Body of pancreas (tissue), 4 donors: ENCODE data around the gene EHMT1.

Source experiments
- POLR2A ChIP-seq, 3 donors: fragments of 450-650 bp; IDR thresholded peaks; one replicate each; pipeline ENCODE4 v1.6.1; 2016; ENCODE audit warnings: antibody characterized with exemption in 3 of 3, mild to moderate bottlenecking in 2 of 3
- TF ChIP-seq, protein P1 (sequence below), 7 experiments: fragments of 450-650 bp in 4 of 7; fragments of 200-600 bp in 3 of 7; sonication (generic) in 3 of 7; IDR thresholded peaks; one replicate each; pipeline ENCODE4 v1.5.1; 2016 to 2019; ENCODE audit warnings: antibody characterized with exemption in 7 of 7

DNA sequence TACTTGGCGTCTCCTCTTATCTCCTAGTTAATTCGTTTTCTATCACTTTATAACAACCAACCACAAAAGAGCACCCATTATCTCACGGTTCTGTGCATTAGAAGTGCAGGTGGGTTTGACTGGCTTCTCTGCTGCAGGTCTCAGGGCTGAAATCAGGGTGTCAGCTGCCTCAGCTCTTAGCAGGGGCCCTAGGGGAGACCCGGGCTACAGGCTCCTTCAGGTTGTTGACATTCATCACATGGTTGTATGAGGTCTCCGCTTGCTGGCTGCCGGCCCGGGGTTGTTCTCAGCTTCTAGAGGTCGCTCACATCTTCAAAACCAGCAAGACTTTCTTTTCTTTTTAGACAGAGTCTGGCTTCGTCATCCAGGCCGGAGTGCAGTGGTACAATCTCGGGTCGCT, 25.6 kb upstream of the EHMT1 start:
- TF ChIP-seq, protein P1, sequence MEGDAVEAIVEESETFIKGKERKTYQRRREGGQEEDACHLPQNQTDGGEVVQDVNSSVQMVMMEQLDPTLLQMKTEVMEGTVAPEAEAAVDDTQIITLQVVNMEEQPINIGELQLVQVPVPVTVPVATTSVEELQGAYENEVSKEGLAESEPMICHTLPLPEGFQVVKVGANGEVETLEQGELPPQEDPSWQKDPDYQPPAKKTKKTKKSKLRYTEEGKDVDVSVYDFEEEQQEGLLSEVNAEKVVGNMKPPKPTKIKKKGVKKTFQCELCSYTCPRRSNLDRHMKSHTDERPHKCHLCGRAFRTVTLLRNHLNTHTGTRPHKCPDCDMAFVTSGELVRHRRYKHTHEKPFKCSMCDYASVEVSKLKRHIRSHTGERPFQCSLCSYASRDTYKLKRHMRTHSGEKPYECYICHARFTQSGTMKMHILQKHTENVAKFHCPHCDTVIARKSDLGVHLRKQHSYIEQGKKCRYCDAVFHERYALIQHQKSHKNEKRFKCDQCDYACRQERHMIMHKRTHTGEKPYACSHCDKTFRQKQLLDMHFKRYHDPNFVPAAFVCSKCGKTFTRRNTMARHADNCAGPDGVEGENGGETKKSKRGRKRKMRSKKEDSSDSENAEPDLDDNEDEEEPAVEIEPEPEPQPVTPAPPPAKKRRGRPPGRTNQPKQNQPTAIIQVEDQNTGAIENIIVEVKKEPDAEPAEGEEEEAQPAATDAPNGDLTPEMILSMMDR (IDR thresholded peaks at IDR 0.05), result no peak
- no peak for TF ChIP-seq POLR2A (IDR thresholded peaks at IDR 0.05)
